ENCODE results near the gene SLC25A21.

- TF ChIP-seq NBN (IDR thresholded peaks at IDR 0.05) (no peak), POLR2A (IDR thresholded peaks at IDR 0.05; ENCODE audit: low read depth, low read length) (no peak), GATAD2B (conservative IDR thresholded peaks at IDR 0.05; ENCODE audit: low read depth) (no peak), EP300 (IDR thresholded peaks at IDR 0.05; ENCODE audit: borderline replicate concordance in 1 of 2, control insufficient read depth in 1 of 2, low read depth in 2 of 2, low read length in 2 of 2) (no peak), ZBTB33 (IDR thresholded peaks at IDR 0.05) (no peak), ZBED1 (IDR thresholded peaks at IDR 0.05; ENCODE audit: borderline replicate concordance) (no peak), ATF3 (IDR thresholded peaks at IDR 0.05; ENCODE audit: borderline replicate concordance, extremely low read depth, low read depth, low read length) (no peak), RELA (IDR thresholded peaks at IDR 0.05; ENCODE audit: borderline replicate concordance, partially characterized antibody) (no peak), CTCF (IDR thresholded peaks at IDR 0.05 in 2 of 3, conservative IDR thresholded peaks at IDR 0.05 in 1 of 3; ENCODE audit: control insufficient read depth in 2 of 3, extremely low read depth in 1 of 3, insufficient read depth in 1 of 3, low read depth in 3 of 3, low read length in 3 of 3) (no peak)
These were observed 236.3 kb downstream of the SLC25A21 start for GRCh38 chr14:36935976-36936678.

Data from GM12878 (cell line).